ENCODE measurements around the gene GOLPH3L. TPM values are rescaled to one million over a fixed set of nuclear protein-coding genes. Genes with fewer than 3 reads are reported as not detected.
"Not testable (repeated sequence)": the region's sequence is repeated elsewhere in the genome, so short reads cannot be mapped to it uniquely, and the experiment has no call there.

The GOLPH3L gene
- total RNA-seq, 2 experiments from 2014 or later, result 17.1 to 18.2 TPM

- H3K4me1 Mint-ChIP-seq (ENCODE audit: low read depth), result peaks cover 51% of the 10 kb centered on the region
- intact Hi-C loops (cut with micrococcal nuclease), result loop anchor here (5.0 kb wide), 1 partner anchor 548 kb away; the partner anchor contains the start of gene TNFAIP8L2
- H3K27me3 Mint-ChIP-seq (ENCODE audit: low read depth), result no peaks in the 10 kb centered on the region
- H3K27ac Mint-ChIP-seq, result no peak overlapping the region
- H3K9me3 Mint-ChIP-seq, result no peaks in the 10 kb centered on the region
- H3K4me3 Mint-ChIP-seq, result no peak overlapping the region
- peaks cover 24% of the 10 kb centered on the region for H3K36me3 Mint-ChIP-seq (ENCODE audit: low read depth)
- DNase-seq, result no peak
- CTCF ChIA-PET, result interaction anchor here (0.6 to 8.7 kb wide), 2 partner anchors 47 to 132 kb away, joined by 5 to 88 read pairs; no protein-coding TSS in a partner anchor
These were observed 87.2 kb downstream of the GOLPH3L start for GRCh38 chr1:150609732-150610131.

GRCh38 chr1:150606463-150607142, 90.4 kb downstream of the GOLPH3L start:
- Mint-ChIP-seq H3K4me3 (no peak overlapping the region), H3K4me1 (ENCODE audit: low read depth) (peaks cover 35% of the 10 kb centered on the region), H3K27ac (no peak overlapping the region), H3K27me3 (ENCODE audit: low read depth) (no peaks in the 10 kb centered on the region), H3K36me3 (ENCODE audit: low read depth) (peaks cover 7% of the 10 kb centered on the region), H3K9me3 (no peaks in the 10 kb centered on the region)
- intact Hi-C loops (cut with micrococcal nuclease), result no loop called here
- DNase-seq, result no peak
- CTCF ChIA-PET, result interaction anchor here (4.2 kb wide), 1 partner anchor 45 kb away, joined by 23 read pairs; no protein-coding TSS in a partner anchor

- H3K9me3 Mint-ChIP-seq; DNase-seq; H3K36me3 Mint-ChIP-seq (ENCODE audit: low read depth); H3K4me3 Mint-ChIP-seq; intact Hi-C loops (cut with micrococcal nuclease); H3K27me3 Mint-ChIP-seq (ENCODE audit: low read depth): not testable (repeated sequence)
- H3K27ac Mint-ChIP-seq, result peak overlapping the region; percentile 46
- CTCF ChIA-PET, result interaction anchor here (4.2 kb wide), 1 partner anchor 44 kb away, joined by 23 read pairs; no protein-coding TSS in a partner anchor
- peaks cover 28% of the 10 kb centered on the region for H3K4me1 Mint-ChIP-seq (ENCODE audit: low read depth)
These were observed 91.6 kb downstream of the GOLPH3L start for GRCh38 chr1:150605451-150605731.

- H3K27ac Mint-ChIP-seq, result peak overlapping the region; percentile 95
- DNase-seq, result no peak
- no peaks in the 10 kb centered on the region for H3K9me3 Mint-ChIP-seq
- no peak overlapping the region for H3K4me3 Mint-ChIP-seq
- H3K4me1 Mint-ChIP-seq (ENCODE audit: low read depth), result peaks cover 25% of the 10 kb centered on the region
- intact Hi-C loops (cut with micrococcal nuclease), result loop anchor here (1.0 kb wide), 2 partner anchors 9 to 25 kb away; partner anchors contain the start of gene MCL1
- no peaks in the 10 kb centered on the region for H3K27me3 Mint-ChIP-seq (ENCODE audit: low read depth)
- CTCF ChIA-PET, result interaction anchor here (0.5 to 4.2 kb wide), 2 partner anchors 39 to 43 kb away, joined by 3 to 23 read pairs; no protein-coding TSS in a partner anchor
- H3K36me3 Mint-ChIP-seq (ENCODE audit: low read depth), result peaks cover 7% of the 10 kb centered on the region
These were observed 92.7 kb downstream of the GOLPH3L start for GRCh38 chr1:150604226-150604588.

- no peak overlapping the region for H3K4me3 Mint-ChIP-seq
- H3K9me3 Mint-ChIP-seq, result no peaks in the 10 kb centered on the region
- CTCF ChIA-PET, result interaction anchor here (0.8 to 4.2 kb wide), 3 partner anchors 10 to 43 kb away, joined by 3 to 23 read pairs (median 3); no protein-coding TSS in a partner anchor
- peaks cover 25% of the 10 kb centered on the region for H3K4me1 Mint-ChIP-seq (ENCODE audit: low read depth)
- no peaks in the 10 kb centered on the region for H3K27me3 Mint-ChIP-seq (ENCODE audit: low read depth)
- intact Hi-C loops (cut with micrococcal nuclease), result loop anchor here (1.0 kb wide), 2 partner anchors 10 to 24 kb away; partner anchors contain the start of gene MCL1
- no peak for DNase-seq
- H3K36me3 Mint-ChIP-seq (ENCODE audit: low read depth), result peaks cover 7% of the 10 kb centered on the region
- H3K27ac Mint-ChIP-seq, result peak overlapping the region; percentile 95
These were observed 93.2 kb downstream of the GOLPH3L start for GRCh38 chr1:150603711-150604110.

- CTCF ChIA-PET; H3K27me3 Mint-ChIP-seq (ENCODE audit: low read depth); H3K9me3 Mint-ChIP-seq; intact Hi-C loops (cut with micrococcal nuclease); H3K4me3 Mint-ChIP-seq; H3K27ac Mint-ChIP-seq; DNase-seq; H3K36me3 Mint-ChIP-seq (ENCODE audit: low read depth): not testable (repeated sequence)
- H3K4me1 Mint-ChIP-seq (ENCODE audit: low read depth), result peaks cover 25% of the 10 kb centered on the region
These were observed 94.6 kb downstream of the GOLPH3L start for GRCh38 chr1:150602372-150602771.

GRCh38 chr1:150601540-150601939, 95.4 kb downstream of the GOLPH3L start:
- peaks cover 6% of the 10 kb centered on the region for H3K36me3 Mint-ChIP-seq (ENCODE audit: low read depth)
- H3K4me1 Mint-ChIP-seq (ENCODE audit: low read depth), result peaks cover 25% of the 10 kb centered on the region
- intact Hi-C loops (cut with micrococcal nuclease), result no loop called here
- H3K9me3 Mint-ChIP-seq, result no peaks in the 10 kb centered on the region
- H3K27ac Mint-ChIP-seq, result no peak overlapping the region
- no peaks in the 10 kb centered on the region for H3K27me3 Mint-ChIP-seq (ENCODE audit: low read depth)
- no peak overlapping the region for H3K4me3 Mint-ChIP-seq
- no peak for DNase-seq
- CTCF ChIA-PET, result no interaction called here

GRCh38 chr1:150598346-150598745, 98.6 kb downstream of the GOLPH3L start:
- H3K9me3 Mint-ChIP-seq; DNase-seq; H3K4me3 Mint-ChIP-seq; H3K27ac Mint-ChIP-seq; H3K4me1 Mint-ChIP-seq (ENCODE audit: low read depth); H3K36me3 Mint-ChIP-seq (ENCODE audit: low read depth); intact Hi-C loops (cut with micrococcal nuclease); H3K27me3 Mint-ChIP-seq (ENCODE audit: low read depth): not testable (repeated sequence)
- CTCF ChIA-PET, result interaction anchor here (1.2 kb wide), 1 partner anchor 38 kb away, joined by 3 read pairs; no protein-coding TSS in a partner anchor

- intact Hi-C loops (cut with micrococcal nuclease), result no loop called here
- Mint-ChIP-seq H3K4me1 (ENCODE audit: low read depth) (peaks cover 5% of the 10 kb centered on the region), H3K27ac (no peak overlapping the region), H3K36me3 (ENCODE audit: low read depth) (peaks cover 9% of the 10 kb centered on the region), H3K27me3 (ENCODE audit: low read depth) (no peaks in the 10 kb centered on the region), H3K9me3 (no peaks in the 10 kb centered on the region), H3K4me3 (no peak overlapping the region)
- CTCF ChIA-PET, result no interaction called here
- DNase-seq, result no peak
These were observed 100.0 kb downstream of the GOLPH3L start for GRCh38 chr1:150596976-150597375.

Other genes with a start within 250 kb of the GOLPH3L start
- gene TARS2, start 209.7 kb downstream of the GOLPH3L start, total RNA-seq, result 10 to 100 TPM; 43.7 to 46.0 TPM
- under 1 TPM; 0.69 to 0.88 TPM for gene ECM1, start 189.0 kb downstream of the GOLPH3L start, total RNA-seq
- gene FALEC, start 181.4 kb downstream of the GOLPH3L start, total RNA-seq, result not detected
- gene ADAMTSL4, start 147.7 kb downstream of the GOLPH3L start, total RNA-seq, result 1 to 10 TPM; 1.3 to 2.0 TPM
- gene MCL1, start 117.5 kb downstream of the GOLPH3L start, total RNA-seq, result 100 to 1,000 TPM; 228 to 235 TPM
- 100 to 1,000 TPM; 187 to 193 TPM for gene ENSA, start 67.5 kb downstream of the GOLPH3L start, total RNA-seq
- not detected for gene HORMAD1, start 23.7 kb upstream of the GOLPH3L start, total RNA-seq
- gene CTSS, start 68.6 kb upstream of the GOLPH3L start, total RNA-seq, result 10 to 100 TPM; 37.0 to 37.7 TPM
- under 1 TPM; 0.84 to 0.95 TPM for gene CTSK, start 111.1 kb upstream of the GOLPH3L start, total RNA-seq
- gene ARNT, start 179.4 kb upstream of the GOLPH3L start, total RNA-seq, result 10 to 100 TPM; 28.8 to 28.9 TPM
- gene CTXND2, start 190.0 kb upstream of the GOLPH3L start, total RNA-seq, result not detected
- gene SETDB1, start 229.2 kb upstream of the GOLPH3L start, total RNA-seq, result 10 to 100 TPM; 40.4 to 44.7 TPM